HepG2 (cell line): ENCODE data around the gene HSF4. TPM values are rescaled to one million over a fixed set of nuclear protein-coding genes. Genes with fewer than 3 reads are reported as not detected.
A peak's percentile ranks its signal among the peaks of the same experiment; 100 is the strongest.

ENCODE experiments used
- ATAC-seq: fragments of 200-7000 bp; cut with Tn5 transposase; 3 replicates; pipeline ENCODE4 v1.9.1; 2020; ENCODE audit warnings: mild to moderate bottlenecking, moderate library complexity
- BruUV-seq: library from RNA; stranded (reverse); fragments of 400-500 nt; replicated peaks from 2 replicates; lab custom pipeline; 2021; lab: Mats Ljungman, UMichigan
- CTCF ChIA-PET: fragments of 300-600 bp; formaldehyde crosslinking; extraction: SDS; loops from one replicate; lab custom pipeline; 2021; ENCODE audit warnings: low total read pairs, inconsistent platforms, low intra/inter-chr PET ratio; lab: Yijun Ruan, JAX
- POLR2A ChIA-PET: fragments of 350-600 bp; sonication (Branson Sonifier 250); formaldehyde crosslinking; loops from one replicate; lab custom pipeline; 2020; ENCODE audit warnings: antibody characterized with exemption, inconsistent platforms; lab: Yijun Ruan, JAX
- DNase-seq: peaks from one replicate; pipeline ENCODE4 v3.0.0-alpha.2; 2015; ENCODE audit warnings: low spot score
- FAIRE-seq: peaks from 3 replicates; lab custom pipeline; 2011; peaks lifted over from hg19 to GRCh38; lab: Jason Lieb, UNC
- H2AFZ ChIP-seq: one replicate; pipeline ENCODE4 v1.6.1; 2011; ENCODE audit warnings: low read length, inconsistent platforms
- H3K27ac ChIP-seq: fragments of 300-600 bp; 3 replicates; pipeline ENCODE4 v1.8.0; 2011; ENCODE audit warnings: mixed run types, mild to moderate bottlenecking, mixed read lengths, low read length, inconsistent platforms; ENCODE audit not compliant: insufficient read depth; ENCODE audit errors: extremely low read length
- H3K27me3 ChIP-seq, 2 experiments: fragments of 200-600 bp in 1 of 2; 2 replicates in 1 of 2; 3 replicates in 1 of 2; pipeline versions ENCODE4 v1.6.0 to v1.8.0; 2011; ENCODE audit warnings: low read length in 2 of 2, mild to moderate bottlenecking in 2 of 2, moderate library complexity in 2 of 2, inconsistent platforms in 1 of 2; ENCODE audit not compliant: insufficient read depth in 2 of 2, control insufficient read depth in 1 of 2
- H3K36me3 ChIP-seq, 2 experiments: fragments of 200-600 bp in 1 of 2; replicated peaks in 1 of 2; 2 replicates in 1 of 2; 3 replicates in 1 of 2; pipeline versions ENCODE4 v1.5.1 to v1.8.0; 2011; ENCODE audit warnings: low read length in 2 of 2, inconsistent platforms in 1 of 2; ENCODE audit not compliant: insufficient read depth in 2 of 2, control insufficient read depth in 1 of 2
- H3K4me1 ChIP-seq: 2 replicates; pipeline ENCODE4 v1.5.1; 2012; ENCODE audit warnings: low read length, inconsistent platforms; ENCODE audit not compliant: insufficient read depth
- H3K4me2 ChIP-seq: 2 replicates; pipeline ENCODE4 v1.6.0; 2011; ENCODE audit warnings: low read depth, low read length, inconsistent platforms
- H3K4me3 ChIP-seq, 3 experiments: fragments of 200-600 bp in 1 of 3; sonication (generic), shearing (Covaris generic) in 1 of 3; replicated peaks in 1 of 3; 2 replicates each; pipeline ENCODE4 v1.5.1; 2011 to 2016; ENCODE audit warnings: low read length in 3 of 3, inconsistent platforms in 2 of 3, low read depth in 2 of 3, mild to moderate bottlenecking in 2 of 3, control low read depth in 1 of 3, mixed read lengths in 1 of 3; ENCODE audit not compliant: insufficient read depth in 1 of 3
- H3K79me2 ChIP-seq: one replicate; pipeline ENCODE4 v1.6.1; 2011; ENCODE audit warnings: low read length, inconsistent platforms; ENCODE audit not compliant: insufficient read depth
- H3K9ac ChIP-seq: 2 replicates; pipeline ENCODE4 v1.6.0; 2011; ENCODE audit warnings: mild to moderate bottlenecking, low read depth, low read length, inconsistent platforms; ENCODE audit not compliant: insufficient read depth
- H3K9me3 ChIP-seq: 2 replicates; pipeline ENCODE4 v1.5.1; 2012; ENCODE audit warnings: mild to moderate bottlenecking, low read length
- H4K20me1 ChIP-seq: 2 replicates; pipeline ENCODE4 v1.6.0; 2011; ENCODE audit warnings: inconsistent platforms, mild to moderate bottlenecking, low read length, moderate library complexity; ENCODE audit not compliant: insufficient read depth
- AGO2 ChIP-seq: fragments of 200-400 bp; formaldehyde crosslinking; optimal IDR thresholded peaks from 2 replicates; pipeline ENCODE3; 2017; ENCODE audit warnings: mild to moderate bottlenecking, low read depth, low read length, moderate library complexity
- CTCF ChIP-seq: sonication (generic); formaldehyde crosslinking; IDR thresholded peaks from 2 replicates; pipeline ENCODE4 v1.5.0; 2020; ENCODE audit warnings: mild to moderate bottlenecking, missing genetic modification reagents, moderate library complexity
- HNRNPL ChIP-seq: fragments of 200-400 bp; formaldehyde crosslinking; IDR thresholded peaks from 2 replicates; pipeline ENCODE4 v1.6.1; 2017; ENCODE audit warnings: mild to moderate bottlenecking, low read depth, low read length
- MTA1 ChIP-seq: sonication (generic); formaldehyde crosslinking; IDR thresholded peaks from 2 replicates; pipeline ENCODE4 v1.4.0; 2020; ENCODE audit warnings: missing genetic modification reagents, mild to moderate bottlenecking, borderline replicate concordance
- ZNF280B ChIP-seq: sonication (generic); formaldehyde crosslinking; IDR thresholded peaks from 2 replicates; pipeline ENCODE4 v1.5.0; 2020; ENCODE audit warnings: missing genetic modification reagents, mild to moderate bottlenecking, borderline replicate concordance
- WGBS: methylation state at CpG from one replicate; pipeline ENCODE4 v1.1.6; 2017; ENCODE audit warnings: low lambda C conversion rate; 5-methylcytosine and 5-hydroxymethylcytosine counted together
- in situ Hi-C: cut with HindIII; loops from 2 replicates; pipeline ENCODE4 v1.10.0; 2017; ENCODE audit warnings: low pct_unique_long_range_greater_than_20kb; ENCODE audit not compliant: extremely low pct_ligation_motif_present
- intact Hi-C: fragments of 100-400 bp; cut with micrococcal nuclease; formaldehyde crosslinking; loops from one replicate; pipeline ENCODE4 v1.10.0; 2022; ENCODE audit not compliant: unreplicated experiment
- polyA plus RNA-seq, 8 experiments: library from polyadenylated mRNA; depleted of rRNA in 3 of 8; stranded (reverse) in 7 of 8; unstranded in 1 of 8; fragments of >200 nt; fragmentation: Illumina TruSeq in 4 of 8; extraction: Trizol in 4 of 8; gene quantifications; 2 replicates each; pipeline versions ENCODE4 v1.2.1 to v1.2.3, GENCODE V29; 2011 to 2016; ENCODE audit warnings: low read depth in 4 of 8, missing spikeins in 1 of 8, mixed read lengths in 1 of 8; ENCODE audit not compliant: insufficient read depth in 1 of 8
- total RNA-seq, 5 experiments: library from RNA; depleted of rRNA; stranded (reverse); fragments of >200 nt; fragmentation: Illumina TruSeq; extraction: Trizol; gene quantifications; 2 replicates each; pipeline ENCODE4 v1.2.3, GENCODE V29; 2016; ENCODE audit warnings: low read depth in 1 of 5

HSF4 gene
- total and polyA plus RNA-seq, 2 of the 13 experiments (the other 11 are each of a cell fraction or from before 2014, with no cell fraction given): 3.5 to 16.9 TPM

- POLR2A ChIA-PET: interaction anchor here (1.0 to 4.1 kb wide), 4 partner anchors 9 to 124 kb away, joined by 3 to 16 read pairs (median 4); partner anchors contain the start of gene B3GNT9
- TF ChIP-seq ZNF280B (CRISPR knock-in tag) (peak; percentile 64; the same call in 1 of the 2 replicates), CTCF (CRISPR knock-in tag) (no peak), AGO2 (peak; percentile 94), MTA1 (CRISPR knock-in tag) (peak; percentile 37; the same call in 1 of the 2 replicates), HNRNPL (0 out of 2 replicates have a peak, but pooled peaks have one; percentile 25)
- Histone ChIP-seq H3K27me3 (no peaks in the 10 kb centered on the region), H3K9me3 (no peaks in the 10 kb centered on the region), H3K36me3 (peaks cover 76 to 99% of the 10 kb centered on the region in 2 experiments), H4K20me1 (no peaks in the 10 kb centered on the region), H3K9ac (no peak overlapping the region), H3K4me2 (no peak overlapping the region), H3K4me1 (peaks cover 8% of the 10 kb centered on the region), H3K79me2 (no peaks in the 10 kb centered on the region), H3K27ac (no peak overlapping the region), H3K4me3 (no peak overlapping the region), H2AFZ (no peak overlapping the region)
- ATAC-seq (no peak), FAIRE-seq (no peak), DNase-seq (no peak)
- in situ Hi-C loops: no loop called here
- no TSS peak for BruUV-seq
- intact Hi-C loops: no loop called here
- 95% methylated on average over 12 of the region's 13 CpGs for WGBS
- CTCF ChIA-PET: no interaction called here
These were observed 23.2 kb upstream of the HSF4 start for GRCh38 chr16:67141391-67141790.
